BLaER1 treated with 17β-estradiol and CSF1 and Interleukin-3, amounts not matched to agents 10 nM and 100 nM (cell line): ENCODE data around the gene SCGB1D2.

ENCODE experiments used
- H3K27ac ChIP-seq, 11 experiments: shearing (Covaris generic); formaldehyde crosslinking; 2 replicates each; pipeline ENCODE4 v1.8.1; 2022
- H3K27me3 ChIP-seq, 11 experiments: shearing (Covaris generic); formaldehyde crosslinking; 2 replicates each; pipeline ENCODE4 v1.8.1; 2022
- H3K36me3 ChIP-seq, 11 experiments: shearing (Covaris generic); formaldehyde crosslinking; 2 replicates each; pipeline ENCODE4 v1.8.1; 2022
- H3K4me1 ChIP-seq, 10 experiments: shearing (Covaris generic); formaldehyde crosslinking; 2 replicates each; pipeline ENCODE4 v1.8.1; 2022
- H3K4me2 ChIP-seq, 11 experiments: shearing (Covaris generic); formaldehyde crosslinking; 2 replicates each; pipeline ENCODE4 v1.8.1; 2022
- H3K4me3 ChIP-seq, 10 experiments: shearing (Covaris generic); formaldehyde crosslinking; 2 replicates each; pipeline ENCODE4 v1.8.1; 2022
- H3K9ac ChIP-seq, 11 experiments: shearing (Covaris generic); formaldehyde crosslinking; 2 replicates each; pipeline ENCODE4 v1.8.1; 2022
- H3K9me3 ChIP-seq, 11 experiments: shearing (Covaris generic); formaldehyde crosslinking; replicated peaks in 1 of 11; 2 replicates each; pipeline ENCODE4 v1.8.1; 2022
- H4K20me1 ChIP-seq, 11 experiments: shearing (Covaris generic); formaldehyde crosslinking; 2 replicates each; pipeline ENCODE4 v1.8.1; 2022
- Cebpa-rat ChIP-seq, 11 experiments: shearing (Covaris generic); IDR thresholded peaks; 2 replicates each; pipeline ENCODE4 v1.8.1; 2022

The SCGB1D2 gene

DNA sequence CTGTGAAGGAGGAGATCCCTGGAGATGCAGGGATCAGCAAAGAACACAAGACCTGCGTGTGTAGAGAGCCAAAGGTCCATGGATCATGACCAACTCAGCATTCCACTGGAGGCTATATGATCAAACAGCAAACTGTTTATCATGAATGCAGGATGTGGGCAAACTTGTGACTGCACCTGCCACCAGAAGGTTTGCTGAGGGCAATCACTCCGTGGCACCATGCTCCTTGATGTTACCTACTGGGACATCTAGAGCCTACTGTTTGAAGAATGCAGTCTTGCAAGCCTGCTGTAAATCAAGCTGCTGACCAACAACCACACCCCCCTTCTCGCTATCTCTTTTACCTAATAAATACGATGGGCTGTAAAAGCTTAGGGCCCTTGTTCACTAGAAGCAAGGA lies 9.7 kb downstream of the SCGB1D2 start:
- H3K4me1 ChIP-seq, result peaks cover 0 to 15% (median 11%) of the 10 kb centered on the region in 10 experiments; a peak in 14 of 20 replicates
- peak overlapping the region in 1 of 10 experiments; percentile 13; a peak in 1 of 20 replicates for H3K4me3 ChIP-seq
- no peak for TF ChIP-seq Cebpa-rat (IDR thresholded peaks at IDR 0.05)
- H3K27ac ChIP-seq, result no peak overlapping the region
- no peak overlapping the region for H3K9ac ChIP-seq
- H3K36me3 ChIP-seq, result peaks cover 0 to 4% (median 0%) of the 10 kb centered on the region in 11 experiments; a peak in 1 of 22 replicates
- no peaks in the 10 kb centered on the region for H4K20me1 ChIP-seq
- H3K9me3 ChIP-seq, result peaks cover 43 to 58% (median 50%) of the 10 kb centered on the region in 11 experiments
- no peak overlapping the region for H3K4me2 ChIP-seq
- H3K27me3 ChIP-seq, result no peaks in the 10 kb centered on the region

DNA sequence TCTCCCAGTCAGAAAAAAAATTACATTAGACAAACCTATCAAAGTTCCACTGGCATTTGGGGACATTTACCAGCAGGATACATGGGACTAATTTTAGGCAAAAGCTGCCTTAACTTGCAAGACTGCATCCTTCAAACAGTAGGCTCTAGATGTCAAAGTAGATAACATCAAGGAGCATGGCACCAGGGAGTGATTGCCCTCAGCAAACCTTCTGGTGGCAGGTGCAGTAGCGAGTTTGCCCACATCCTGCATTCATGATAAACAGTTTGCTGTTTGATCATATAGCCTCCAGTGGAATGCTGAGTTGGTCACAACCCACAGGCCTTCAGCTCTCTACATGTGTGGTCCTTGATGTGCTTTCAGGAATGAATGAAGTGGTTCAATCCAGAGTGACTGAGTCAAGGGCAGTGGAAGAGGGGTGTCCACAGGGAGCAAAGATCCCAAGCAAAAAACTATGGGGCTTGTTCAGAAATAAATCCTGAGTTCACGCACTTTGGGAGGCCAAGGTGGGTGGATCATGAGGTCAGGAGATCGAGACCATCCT lies 12.0 kb downstream of the SCGB1D2 start:
- Histone ChIP-seq H3K4me3 (no peak overlapping the region), H3K4me1 (no peaks in the 10 kb centered on the region), H3K9me3 (peaks cover 43 to 57% (median 50%) of the 10 kb centered on the region in 11 experiments), H4K20me1 (no peaks in the 10 kb centered on the region), H3K4me2 (no peak overlapping the region), H3K27me3 (no peaks in the 10 kb centered on the region), H3K36me3 (peaks cover 0 to 4% (median 0%) of the 10 kb centered on the region in 11 experiments; a peak in 1 of 22 replicates), H3K9ac (no peak overlapping the region), H3K27ac (no peak overlapping the region)
- TF ChIP-seq Cebpa-rat (IDR thresholded peaks at IDR 0.05), result no peak

GRCh38 chr11:62256281-62256680 lies 14.2 kb downstream of the SCGB1D2 start:
- peaks cover 28 to 35% (median 30%) of the 10 kb centered on the region in 11 experiments for H3K9me3 ChIP-seq
- H3K27ac ChIP-seq, result no peak overlapping the region
- H4K20me1 ChIP-seq, result no peaks in the 10 kb centered on the region
- H3K4me2 ChIP-seq, result no peak overlapping the region
- H3K4me3 ChIP-seq, result no peak overlapping the region
- TF ChIP-seq Cebpa-rat (IDR thresholded peaks at IDR 0.05), result no peak
- no peak overlapping the region for H3K9ac ChIP-seq
- no peaks in the 10 kb centered on the region for H3K4me1 ChIP-seq
- no peaks in the 10 kb centered on the region for H3K27me3 ChIP-seq
- H3K36me3 ChIP-seq, result peaks cover 0 to 4% (median 0%) of the 10 kb centered on the region in 11 experiments; a peak in 1 of 22 replicates

DNA sequence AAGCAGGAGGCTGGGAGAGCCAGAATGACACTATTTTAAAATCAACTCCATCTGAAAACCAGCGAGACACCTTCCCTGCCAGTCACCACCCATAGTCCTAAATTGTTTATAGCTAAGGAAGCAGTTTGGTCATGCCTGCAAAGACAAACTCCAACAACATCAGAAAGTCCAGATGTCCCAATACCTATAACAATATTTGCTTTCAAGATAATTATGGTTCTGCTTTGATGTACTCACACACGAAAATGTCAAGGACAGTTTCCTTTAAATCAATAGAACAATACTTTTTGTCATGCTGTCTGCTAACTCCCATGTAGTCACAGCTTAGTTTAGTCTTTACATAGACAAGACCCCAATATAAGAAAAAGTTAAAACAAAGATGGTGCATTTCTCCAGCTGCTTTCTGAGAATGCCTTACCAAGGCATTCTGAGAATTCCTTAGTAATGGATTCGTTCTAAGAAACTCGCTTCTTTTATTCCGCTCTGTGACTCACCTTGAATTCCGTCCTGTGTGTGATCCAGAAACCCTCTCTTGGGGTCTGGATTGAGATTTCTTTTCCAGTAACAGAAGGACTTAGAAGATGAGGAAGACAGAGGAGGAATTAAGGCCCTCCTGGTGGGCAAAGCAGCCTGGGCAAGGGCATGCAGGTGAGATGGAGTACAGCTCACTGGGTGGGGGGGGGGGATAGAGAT lies 18.4 kb downstream of the SCGB1D2 start:
- no peak overlapping the region for H3K27ac ChIP-seq
- no peaks in the 10 kb centered on the region for H4K20me1 ChIP-seq
- H3K4me2 ChIP-seq, result no peak overlapping the region
- H3K9me3 ChIP-seq, result no peaks in the 10 kb centered on the region
- no peaks in the 10 kb centered on the region for H3K36me3 ChIP-seq
- no peak overlapping the region for H3K9ac ChIP-seq
- no peaks in the 10 kb centered on the region for H3K4me1 ChIP-seq
- no peak overlapping the region for H3K4me3 ChIP-seq
- no peak for TF ChIP-seq Cebpa-rat (IDR thresholded peaks at IDR 0.05)
- no peaks in the 10 kb centered on the region for H3K27me3 ChIP-seq

- Histone ChIP-seq H3K9me3 (no peaks in the 10 kb centered on the region), H3K9ac (no peak overlapping the region), H3K27me3 (no peaks in the 10 kb centered on the region), H3K4me1 (no peaks in the 10 kb centered on the region), H3K27ac (no peak overlapping the region), H3K4me3 (no peak overlapping the region), H4K20me1 (no peaks in the 10 kb centered on the region), H3K4me2 (no peak overlapping the region), H3K36me3 (no peaks in the 10 kb centered on the region)
- no peak for TF ChIP-seq Cebpa-rat (IDR thresholded peaks at IDR 0.05)
These were observed 22.0 kb downstream of the SCGB1D2 start for GRCh38 chr11:62264004-62264403.

GRCh38 chr11:62266558-62266957 lies 24.5 kb downstream of the SCGB1D2 start:
- no peak overlapping the region for H3K9ac ChIP-seq
- no peak overlapping the region for H3K4me3 ChIP-seq
- H3K4me2 ChIP-seq, result no peak overlapping the region
- no peak for TF ChIP-seq Cebpa-rat (IDR thresholded peaks at IDR 0.05)
- no peaks in the 10 kb centered on the region for H4K20me1 ChIP-seq
- no peak overlapping the region for H3K27ac ChIP-seq
- H3K4me1 ChIP-seq, result no peaks in the 10 kb centered on the region
- no peaks in the 10 kb centered on the region for H3K27me3 ChIP-seq
- H3K36me3 ChIP-seq, result no peaks in the 10 kb centered on the region
- H3K9me3 ChIP-seq, result no peaks in the 10 kb centered on the region

DNA sequence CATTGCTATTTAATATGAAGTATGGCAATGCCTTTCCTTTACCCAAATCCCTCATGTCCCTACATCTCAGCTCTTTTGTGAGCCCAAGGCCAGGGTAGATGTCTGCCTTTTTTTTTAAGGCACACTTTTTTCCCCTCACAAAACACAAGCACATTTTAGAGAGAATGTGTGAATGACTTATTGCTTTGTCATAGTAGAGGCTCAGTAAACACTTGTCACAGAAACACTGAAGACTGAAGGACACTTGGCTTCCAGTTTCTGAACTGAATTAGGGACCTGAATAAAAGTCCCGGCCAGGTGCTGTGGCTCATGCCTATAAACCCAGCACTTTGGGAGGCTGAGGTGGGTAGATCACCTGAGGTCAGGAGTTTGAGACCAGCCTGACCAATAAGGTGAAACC lies 25.0 kb downstream of the SCGB1D2 start:
- no peaks in the 10 kb centered on the region for H3K36me3 ChIP-seq
- no peaks in the 10 kb centered on the region for H4K20me1 ChIP-seq
- H3K4me1 ChIP-seq, result no peaks in the 10 kb centered on the region
- no peak overlapping the region for H3K4me3 ChIP-seq
- H3K27me3 ChIP-seq, result no peaks in the 10 kb centered on the region
- no peak overlapping the region for H3K9ac ChIP-seq
- no peak overlapping the region for H3K4me2 ChIP-seq
- TF ChIP-seq Cebpa-rat (IDR thresholded peaks at IDR 0.05), result no peak
- H3K9me3 ChIP-seq, result no peaks in the 10 kb centered on the region
- H3K27ac ChIP-seq, result no peak overlapping the region

GRCh38 chr11:62267576-62267975 lies 25.5 kb downstream of the SCGB1D2 start:
- Histone ChIP-seq H3K4me3 (no peak overlapping the region), H4K20me1 (no peaks in the 10 kb centered on the region), H3K27ac (no peak overlapping the region), H3K9ac (no peak overlapping the region), H3K4me2 (no peak overlapping the region), H3K27me3 (no peaks in the 10 kb centered on the region), H3K36me3 (no peaks in the 10 kb centered on the region), H3K4me1 (no peaks in the 10 kb centered on the region), H3K9me3 (no peaks in the 10 kb centered on the region)
- TF ChIP-seq Cebpa-rat (IDR thresholded peaks at IDR 0.05), result no peak

GRCh38 chr11:62269654-62270278 lies 27.7 kb downstream of the SCGB1D2 start, which contains the start of gene SCGB2A2:
TSS of gene SCGB2A2 (plus strand) at chr11:62270158. CDS start at chr11:62270217, 59 bp downstream.
- Histone ChIP-seq H3K36me3 (no peaks in the 10 kb centered on the region), H3K9me3 (no peaks in the 10 kb centered on the region), H3K4me1 (no peaks in the 10 kb centered on the region), H3K4me2 (no peak within 1 kb of the TSS), H3K4me3 (no peak within 1 kb of the TSS), H3K27me3 (no peaks in the 10 kb centered on the region), H3K27ac (no peak within 1 kb of the TSS), H3K9ac (no peak within 1 kb of the TSS), H4K20me1 (no peaks in the 10 kb centered on the region)
- no peak for TF ChIP-seq Cebpa-rat (IDR thresholded peaks at IDR 0.05)
